ENCODE data around the gene MRPS18B. TPM values are rescaled to one million over a fixed set of nuclear protein-coding genes. Genes with fewer than 3 reads are reported as not detected.
"Not testable (repeated sequence)": the region's sequence is repeated elsewhere in the genome, so short reads cannot be mapped to it uniquely, and the experiment has no call there.

The MRPS18B gene
- total and polyA plus RNA-seq, 12 donors, result 48.4 to 169 (median 127) TPM

DNA sequence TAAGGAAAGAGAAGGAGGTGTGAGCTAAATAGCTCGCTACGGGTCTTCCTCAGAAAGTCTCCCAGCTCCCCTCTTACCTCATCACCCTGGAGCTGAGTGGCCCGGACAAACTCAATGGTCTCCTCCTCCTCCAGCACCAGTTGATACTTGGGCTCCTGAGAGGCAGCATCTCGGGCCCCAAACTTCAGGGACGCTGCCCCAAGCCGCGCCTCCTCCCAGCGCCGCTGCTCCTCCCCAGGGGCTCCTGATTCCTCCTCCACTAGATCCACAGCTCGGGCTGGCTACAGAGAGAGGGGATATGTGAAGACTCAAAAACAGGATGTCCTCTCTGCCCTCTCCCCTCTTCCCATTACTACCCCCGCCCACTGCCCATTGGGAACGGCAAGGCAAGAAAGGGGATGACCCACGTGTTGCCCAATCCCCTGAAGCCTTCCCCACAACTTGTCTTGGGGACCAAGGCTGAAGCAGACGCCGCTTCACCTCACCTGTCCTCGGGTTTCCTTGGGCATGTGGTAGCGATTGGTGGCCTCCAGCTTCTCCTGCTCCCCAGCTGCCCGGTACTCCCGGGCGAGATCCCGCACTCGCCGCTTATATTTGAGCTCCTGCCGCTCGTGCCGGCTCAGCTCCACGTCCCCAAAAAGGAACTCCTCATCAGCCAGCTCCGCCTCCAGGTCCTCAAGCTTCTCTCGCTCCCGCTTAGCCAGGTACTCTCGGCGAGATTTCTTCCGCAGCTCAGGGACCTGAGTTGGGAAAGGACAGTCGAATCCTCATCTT lies 47.5 kb downstream of the MRPS18B start:
- no peak overlapping the region for H3K4me3 ChIP-seq
- DNase-seq, result no peak
- WGBS, 2 donors, result 91 to 93% methylated on average over 34 of the region's 34 CpGs
- no peak overlapping the region for H3K27ac ChIP-seq
- no peaks in the 10 kb centered on the region for H3K4me1 ChIP-seq
- H3K36me3 ChIP-seq, result peaks cover 0 to 100% (median 62%) of the 10 kb centered on the region in 9 donors
- H3K27me3 ChIP-seq, result no peaks in the 10 kb centered on the region
- intact Hi-C loops (cut with DNase I), result no loop called here
- TF ChIP-seq, protein P1, sequence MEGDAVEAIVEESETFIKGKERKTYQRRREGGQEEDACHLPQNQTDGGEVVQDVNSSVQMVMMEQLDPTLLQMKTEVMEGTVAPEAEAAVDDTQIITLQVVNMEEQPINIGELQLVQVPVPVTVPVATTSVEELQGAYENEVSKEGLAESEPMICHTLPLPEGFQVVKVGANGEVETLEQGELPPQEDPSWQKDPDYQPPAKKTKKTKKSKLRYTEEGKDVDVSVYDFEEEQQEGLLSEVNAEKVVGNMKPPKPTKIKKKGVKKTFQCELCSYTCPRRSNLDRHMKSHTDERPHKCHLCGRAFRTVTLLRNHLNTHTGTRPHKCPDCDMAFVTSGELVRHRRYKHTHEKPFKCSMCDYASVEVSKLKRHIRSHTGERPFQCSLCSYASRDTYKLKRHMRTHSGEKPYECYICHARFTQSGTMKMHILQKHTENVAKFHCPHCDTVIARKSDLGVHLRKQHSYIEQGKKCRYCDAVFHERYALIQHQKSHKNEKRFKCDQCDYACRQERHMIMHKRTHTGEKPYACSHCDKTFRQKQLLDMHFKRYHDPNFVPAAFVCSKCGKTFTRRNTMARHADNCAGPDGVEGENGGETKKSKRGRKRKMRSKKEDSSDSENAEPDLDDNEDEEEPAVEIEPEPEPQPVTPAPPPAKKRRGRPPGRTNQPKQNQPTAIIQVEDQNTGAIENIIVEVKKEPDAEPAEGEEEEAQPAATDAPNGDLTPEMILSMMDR (IDR thresholded peaks at IDR 0.05), result no peak
- no peaks in the 10 kb centered on the region for H3K9me3 ChIP-seq
- ATAC-seq, result peak in 3 of 8 donors; percentile 15 to 46 (median 19)

DNA sequence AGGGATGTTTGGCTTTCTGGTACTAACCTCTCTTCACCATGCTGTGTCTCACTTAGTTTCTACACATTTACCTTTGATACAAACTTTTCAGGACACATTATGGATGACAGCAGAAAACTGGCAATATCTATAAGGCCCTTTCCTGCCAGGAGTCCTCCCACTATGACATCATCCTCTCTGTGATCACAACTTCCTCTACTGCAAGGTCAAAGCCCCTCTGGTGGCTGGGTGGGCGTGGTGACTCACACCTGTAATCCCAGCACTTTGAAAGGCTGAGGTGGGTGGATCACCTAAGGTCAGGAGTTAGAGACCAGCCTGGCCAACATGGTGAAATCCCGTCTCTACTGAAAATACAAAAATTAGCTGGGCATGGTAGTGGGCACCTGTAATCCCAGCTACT lies 48.7 kb downstream of the MRPS18B start:
- 80 to 85% methylated on average over 2 of the region's 2 CpGs for WGBS, 2 donors
- H3K9me3 ChIP-seq; H3K4me1 ChIP-seq; DNase-seq; H3K27ac ChIP-seq; ATAC-seq; intact Hi-C loops (cut with DNase I); H3K27me3 ChIP-seq; H3K4me3 ChIP-seq: not testable (repeated sequence)
- H3K36me3 ChIP-seq, result peaks cover 0 to 100% (median 58%) of the 10 kb centered on the region in 9 donors

DNA sequence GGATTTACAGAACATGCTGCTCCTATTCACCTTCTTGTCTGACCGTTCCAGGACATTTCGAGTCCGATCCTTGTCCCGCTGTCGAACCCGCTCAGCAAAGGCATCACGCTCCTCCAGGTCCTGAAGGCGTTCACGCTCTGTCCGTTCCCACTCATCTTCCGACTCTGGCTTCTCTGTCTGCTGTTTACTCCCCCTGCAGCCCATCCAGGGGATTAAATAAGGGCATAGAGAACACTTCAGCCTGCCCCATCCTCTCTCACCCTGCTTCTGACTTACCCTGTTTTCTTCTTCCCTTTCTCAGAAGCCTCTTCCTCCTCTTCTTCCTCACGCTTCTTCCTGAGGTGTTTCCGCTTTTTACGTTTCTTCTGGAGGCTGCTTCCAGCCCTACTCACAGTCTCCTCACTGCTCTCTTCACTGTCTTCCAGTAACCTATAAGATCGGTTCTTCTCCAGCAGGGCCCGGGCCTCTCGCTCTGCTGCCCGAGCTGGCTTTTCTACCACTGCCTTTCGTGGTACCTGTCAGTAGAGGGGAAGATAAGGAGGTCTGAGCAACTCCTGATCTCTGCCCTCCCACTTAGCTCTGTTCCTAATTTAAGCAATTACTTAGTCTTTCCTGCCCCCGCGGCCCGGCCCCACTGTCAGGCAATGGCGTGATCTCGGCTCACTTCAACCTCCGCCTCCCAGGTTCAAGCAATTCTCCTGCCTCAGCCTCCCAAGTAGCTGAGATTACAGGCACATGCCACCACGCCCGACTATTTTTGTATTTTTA lies 53.3 kb downstream of the MRPS18B start:
- ATAC-seq, result no peak
- WGBS, 2 donors, result 79% methylated on average over 27 of the region's 27 CpGs
- DNase-seq, result no peak
- peaks cover 0 to 58% (median 22%) of the 10 kb centered on the region in 9 donors for H3K36me3 ChIP-seq
- peak overlapping the region in 1 of 10 donors; percentile 70 for H3K4me3 ChIP-seq
- H3K4me1 ChIP-seq, result peaks cover 0 to 26% (median 18%) of the 10 kb centered on the region in 9 donors
- TF ChIP-seq, protein P1 (IDR thresholded peaks at IDR 0.05), result no peak
- H3K9me3 ChIP-seq, result no peaks in the 10 kb centered on the region
- no peak overlapping the region for H3K27ac ChIP-seq
- intact Hi-C loops (cut with DNase I), result loop anchor here in 6 of 10 donors (5.0 to 10.0 kb wide), 5 partner anchors 44 to 206 kb away; partner anchors contain the start of genes HLA-E (in 4 of the 6) and ATAT1 (in 2 of the 6)
- no peaks in the 10 kb centered on the region for H3K27me3 ChIP-seq

DNA sequence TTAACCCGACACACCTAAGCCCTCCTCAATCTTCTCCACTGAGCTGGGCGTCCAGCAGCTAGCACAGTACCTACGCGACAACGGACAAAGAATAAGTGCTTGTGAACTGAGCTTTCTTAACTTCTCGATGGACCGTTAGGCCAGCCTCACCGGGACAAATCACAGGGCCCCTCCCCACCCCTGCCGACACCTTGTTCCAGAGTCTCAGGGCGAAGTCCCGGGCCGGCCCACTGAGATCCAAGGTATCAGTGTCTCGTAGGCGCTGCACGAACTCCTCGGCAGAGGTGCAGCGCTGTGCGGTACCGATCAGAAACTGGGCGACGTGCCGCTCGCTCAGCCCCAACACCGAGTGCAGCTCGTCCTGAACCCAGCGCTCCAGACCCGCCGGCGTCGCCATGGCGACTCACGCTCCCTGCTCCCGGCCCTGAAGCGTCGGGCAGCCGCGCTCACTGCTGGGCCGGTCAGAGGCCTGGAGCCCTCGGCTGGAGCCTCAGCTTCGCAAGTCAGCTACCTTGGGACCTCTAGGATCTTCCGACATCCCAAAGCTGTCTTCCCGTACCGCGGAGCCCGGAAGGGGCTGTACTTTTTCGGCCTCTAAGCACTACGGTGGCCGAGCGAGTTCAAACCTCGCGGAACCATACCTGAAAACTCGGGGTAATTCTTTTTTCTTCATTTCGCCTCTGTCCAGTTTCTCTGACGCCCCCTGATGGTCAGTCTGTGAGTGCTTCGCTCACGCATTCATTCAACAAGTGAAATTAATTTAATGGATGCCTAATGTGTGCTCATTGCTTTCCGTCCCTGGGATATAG lies 55.0 kb downstream of the MRPS18B start, which contains the start of gene DHX16:
Gene DHX16, minus strand, starts transcription at position 562 of the 809 bp plus-strand sequence. Its CDS starts 165 bp downstream, at position 397.
- intact Hi-C loops (cut with DNase I), result loop anchor here in 6 of 10 donors (2.0 to 10.0 kb wide), 6 partner anchors 45 to 205 kb away; partner anchors contain the start of genes HLA-E (in 4 of the 6) and ATAT1 (in 2 of the 6)
- DNase-seq (peak; percentile 94 to 98), ATAC-seq (peak; percentile 86 to 95 (median 91))
- Histone ChIP-seq H3K4me1 (peaks cover 0 to 30% (median 18%) of the 10 kb centered on the region in 9 donors), H3K9me3 (no peaks in the 10 kb centered on the region), H3K4me3 (peak within 1 kb of the TSS; percentile 70 to 99 (median 89)), H3K27ac (peak within 1 kb of the TSS in 9 of 10 donors; percentile 57 to 91 (median 79)), H3K27me3 (no peaks in the 10 kb centered on the region), H3K36me3 (peaks cover 0 to 58% (median 32%) of the 10 kb centered on the region in 9 donors)
- TF ChIP-seq, protein P1 (IDR thresholded peaks at IDR 0.05), result peak; percentile 79 to 93 (median 87)
- WGBS, 2 donors, result 0% methylated on average over 57 of the region's 57 CpGs

Small RNAs within 50 kb of the gene (microRNA-seq; reads per million reads assigned to microRNA genes)
- gene MIR877, result 12.6 to 23.5 reads per million in 2 donors

Other genes starting within 250 kb of the MRPS18B start
- gene HLA-E, start 128.3 kb upstream of the MRPS18B start, total RNA-seq, result 100 to 1,000 TPM; 121 to 482 (median 155) TPM
- 100 to 1,000 TPM; 232 to 263 TPM for gene HLA-E, start 128.3 kb upstream of the MRPS18B start, polyA plus RNA-seq
- 10 to 100 TPM; 17.3 to 34.1 (median 19.8) TPM for gene GNL1, start 61.4 kb upstream of the MRPS18B start, total RNA-seq
- 10 to 100 TPM; 20.3 to 29.9 TPM for gene GNL1, start 61.4 kb upstream of the MRPS18B start, polyA plus RNA-seq
- gene PRR3, start 60.5 kb upstream of the MRPS18B start, total RNA-seq, result 1 to 10 TPM; 1.7 to 4.2 (median 2.6) TPM
- gene PRR3, start 60.5 kb upstream of the MRPS18B start, polyA plus RNA-seq, result 1 to 10 TPM; 4.1 to 8.2 TPM
- gene ABCF1, start 46.4 kb upstream of the MRPS18B start, total RNA-seq, result 10 to 100 TPM; 37.1 to 49.1 (median 42.1) TPM
- gene ABCF1, start 46.4 kb upstream of the MRPS18B start, polyA plus RNA-seq, result 10 to 100 TPM; 32.6 to 36.6 TPM
- 10 to 100 TPM; 24.9 to 51.1 (median 33.1) TPM for gene PPP1R10, start 597 bp upstream of the MRPS18B start, total RNA-seq
- gene PPP1R10, start 597 bp upstream of the MRPS18B start, polyA plus RNA-seq, result 10 to 100 TPM in 1 of 2 donors, 1 to 10 TPM in 1; 7.8 to 17.0 TPM
- gene ATAT1, start 9.0 kb downstream of the MRPS18B start, total RNA-seq, result 1 to 10 TPM; 1.8 to 4.6 (median 2.8) TPM
- 1 to 10 TPM; 3.2 to 4.5 TPM for gene ATAT1, start 9.0 kb downstream of the MRPS18B start, polyA plus RNA-seq
- gene C6orf136, start 29.3 kb downstream of the MRPS18B start, total RNA-seq, result 10 to 100 TPM; 39.8 to 77.4 (median 53.3) TPM
- gene C6orf136, start 29.3 kb downstream of the MRPS18B start, polyA plus RNA-seq, result 100 to 1,000 TPM in 1 of 2 donors, 10 to 100 TPM in 1; 42.4 to 134 TPM
- gene DHX16, start 55.2 kb downstream of the MRPS18B start, total RNA-seq, result 10 to 100 TPM; 15.9 to 22.9 (median 20.9) TPM
- gene DHX16, start 55.2 kb downstream of the MRPS18B start, polyA plus RNA-seq, result 10 to 100 TPM; 27.1 to 28.6 TPM
- gene PPP1R18, start 68.8 kb downstream of the MRPS18B start, total RNA-seq, result 10 to 100 TPM in 9 of 10 donors, 1 to 10 TPM in 1; 8.2 to 47.7 (median 16.4) TPM
- 10 to 100 TPM; 24.5 to 35.4 TPM for gene PPP1R18, start 68.8 kb downstream of the MRPS18B start, polyA plus RNA-seq
- 1 to 10 TPM; 1.6 to 7.1 (median 3.1) TPM for gene NRM, start 73.1 kb downstream of the MRPS18B start, total RNA-seq
- gene NRM, start 73.1 kb downstream of the MRPS18B start, polyA plus RNA-seq, result 10 to 100 TPM; 10.4 to 11.6 TPM
- 10 to 100 TPM; 15.3 to 21.7 (median 19.5) TPM for gene MDC1, start 99.4 kb downstream of the MRPS18B start, total RNA-seq
- gene MDC1, start 99.4 kb downstream of the MRPS18B start, polyA plus RNA-seq, result 10 to 100 TPM; 11.2 to 18.1 TPM
- gene TUBB, start 102.5 kb downstream of the MRPS18B start, total RNA-seq, result 100 to 1,000 TPM; 144 to 437 (median 189) TPM
- gene TUBB, start 102.5 kb downstream of the MRPS18B start, polyA plus RNA-seq, result 100 to 1,000 TPM; 156 to 440 TPM
- 100 to 1,000 TPM; 158 to 280 (median 184) TPM for gene FLOT1, start 124.8 kb downstream of the MRPS18B start, total RNA-seq
- gene FLOT1, start 124.8 kb downstream of the MRPS18B start, polyA plus RNA-seq, result 100 to 1,000 TPM; 233 to 317 TPM
- gene IER3, start 126.7 kb downstream of the MRPS18B start, total RNA-seq, result 100 to 1,000 TPM in 6 of 10 donors, 10 to 100 TPM in 4; 15.6 to 309 (median 115) TPM
- 10 to 100 TPM; 25.3 to 93.9 TPM for gene IER3, start 126.7 kb downstream of the MRPS18B start, polyA plus RNA-seq

All from heart right ventricle (tissue), 16 donors.